ENCODE data around the gene CEBPZOS.

GRCh38 chr2:37164757-37165156 lies 31.5 kb upstream of the CEBPZOS start:
- TF ChIP-seq CTCF (IDR thresholded peaks at IDR 0.05) (no peak), POLR2AphosphoS5 (IDR thresholded peaks at IDR 0.05) (no peak)

Data from breast epithelium (tissue), 3 donors.